Naive B cell (primary cell): Measurements from ENCODE around the gene SMC3. TPM values are rescaled to one million over a fixed set of nuclear protein-coding genes. Genes with fewer than 3 reads are reported as not detected.
A peak's percentile ranks its signal among the peaks of the same experiment; 100 is the strongest.

ENCODE experiments used
- ATAC-seq, 2 donors: fragments of 150-1000 bp; cut with Tn5 transposase; 2 replicates each; pipeline ENCODE4 v1.10.0; 2021; ENCODE audit warnings: low read depth in 2 of 2, mild to moderate bottlenecking in 2 of 2, moderate library complexity in 2 of 2
- DNase-seq: peaks from one replicate; pipeline ENCODE4 v3.0.0; 2022
- H3K27ac Mint-ChIP-seq, 6 donors: one replicate each; pipeline ENCODE4 v1.8.0; 2020 to 2022; ENCODE audit warnings: mild to moderate bottlenecking in 6 of 6, mixed read lengths in 6 of 6, moderate library complexity in 5 of 6, inconsistent platforms in 2 of 6
- H3K27me3 Mint-ChIP-seq, 3 donors: one replicate each; pipeline ENCODE4 v1.8.0; 2021 to 2022; ENCODE audit warnings: mixed read lengths in 3 of 3, mild to moderate bottlenecking in 1 of 3
- H3K36me3 Mint-ChIP-seq, 2 donors: one replicate each; pipeline ENCODE4 v1.8.0; 2020 to 2022; ENCODE audit warnings: mixed read lengths in 2 of 2, inconsistent platforms in 1 of 2, mild to moderate bottlenecking in 1 of 2
- H3K4me1 Mint-ChIP-seq, 3 donors: one replicate each; pipeline ENCODE4 v1.8.0; 2020 to 2022; ENCODE audit warnings: mixed read lengths in 3 of 3, inconsistent platforms in 1 of 3, mild to moderate bottlenecking in 1 of 3, moderate library complexity in 1 of 3
- H3K4me3 Mint-ChIP-seq, 8 donors: one replicate each; pipeline ENCODE4 v1.8.0; 2020 to 2022; ENCODE audit warnings: mild to moderate bottlenecking in 8 of 8, mixed read lengths in 8 of 8, moderate library complexity in 8 of 8, inconsistent platforms in 2 of 8
- H3K9me3 Mint-ChIP-seq, 7 donors: one replicate each; pipeline ENCODE4 v1.8.0; 2020 to 2022; ENCODE audit warnings: mixed read lengths in 7 of 7, mild to moderate bottlenecking in 5 of 7, inconsistent platforms in 2 of 7, moderate library complexity in 1 of 7
- polyA plus RNA-seq, 6 donors: library from polyadenylated mRNA; unstranded; fragments of 300-500 nt; fragmentation: Illumina TruSeq; gene quantifications; one replicate each; pipeline ENCODE4 v1.2.3, GENCODE V29; 2021; ENCODE audit warnings: low read depth in 6 of 6

Gene SMC3
- polyA plus RNA-seq, 6 donors from 2014 or later = 27.4 to 101 (median 85.4) TPM

- ATAC-seq = peak in 1 of 2 donors; percentile 40
- Mint-ChIP-seq H3K27ac (no peak overlapping the region), H3K36me3 (peaks cover 0 to 7% of the 10 kb centered on the region in 2 donors), H3K27me3 (peaks cover 58 to 73% (median 69%) of the 10 kb centered on the region in 3 donors), H3K4me1 (peaks cover 18 to 31% (median 19%) of the 10 kb centered on the region in 3 donors), H3K4me3 (no peak overlapping the region), H3K9me3 (peaks cover 0 to 2% (median 0%) of the 10 kb centered on the region in 7 donors)
- DNase-seq = no peak
These were observed 73.8 kb downstream of the SMC3 start for GRCh38 chr10:110641256-110641655.

- Mint-ChIP-seq H3K4me3 (peak overlapping the region; percentile 78 to 92 (median 88)), H3K27ac (peak overlapping the region in 3 of 6 donors; percentile 1 to 96 (median 31)), H3K27me3 (peaks cover 61 to 65% (median 62%) of the 10 kb centered on the region in 3 donors), H3K36me3 (peaks cover 0 to 7% of the 10 kb centered on the region in 2 donors), H3K4me1 (peaks cover 18 to 31% (median 19%) of the 10 kb centered on the region in 3 donors), H3K9me3 (peaks cover 0 to 2% (median 0%) of the 10 kb centered on the region in 7 donors)
- ATAC-seq = no peak
- no peak for DNase-seq
These were observed 74.9 kb downstream of the SMC3 start for GRCh38 chr10:110642204-110643034.

GRCh38 chr10:110643035-110643652 is 75.6 kb downstream of the SMC3 start:
- peaks cover 0 to 2% (median 0%) of the 10 kb centered on the region in 7 donors for H3K9me3 Mint-ChIP-seq
- peaks cover 18 to 31% (median 19%) of the 10 kb centered on the region in 3 donors for H3K4me1 Mint-ChIP-seq
- no peak for DNase-seq
- H3K4me3 Mint-ChIP-seq = peak overlapping the region; percentile 79 to 91 (median 88)
- peaks cover 57 to 62% (median 59%) of the 10 kb centered on the region in 3 donors for H3K27me3 Mint-ChIP-seq
- H3K27ac Mint-ChIP-seq = peak overlapping the region in 1 of 6 donors; percentile 1
- peaks cover under 1 to 7% of the 10 kb centered on the region in 2 donors for H3K36me3 Mint-ChIP-seq
- ATAC-seq = peak; percentile 20 to 26

- no peak for DNase-seq
- H3K9me3 Mint-ChIP-seq = peaks cover 0 to 2% (median 0%) of the 10 kb centered on the region in 7 donors
- H3K4me1 Mint-ChIP-seq = peaks cover 18 to 31% (median 19%) of the 10 kb centered on the region in 3 donors
- peak within 1 kb of the TSS in 1 of 6 donors; percentile 47 for H3K27ac Mint-ChIP-seq
- peaks cover 4 to 7% of the 10 kb centered on the region in 2 donors for H3K36me3 Mint-ChIP-seq
- peak; percentile 65 to 69 for ATAC-seq
- H3K27me3 Mint-ChIP-seq = peaks cover 60 to 65% (median 61%) of the 10 kb centered on the region in 3 donors
- H3K4me3 Mint-ChIP-seq = peak within 1 kb of the TSS; percentile 79 to 91 (median 88)
These were observed 76.4 kb downstream of the SMC3 start, which contains the start of gene RBM20 for GRCh38 chr10:110643653-110644597. RBM20 (plus strand) TSS chr10:110644336; CDS start chr10:110644455, 119 bp downstream.

GRCh38 chr10:110644598-110645462 is 77.3 kb downstream of the SMC3 start:
- no peak for ATAC-seq
- peak overlapping the region in 1 of 6 donors; percentile 47 for H3K27ac Mint-ChIP-seq
- H3K9me3 Mint-ChIP-seq = peaks cover 0 to 2% (median 0%) of the 10 kb centered on the region in 7 donors
- H3K27me3 Mint-ChIP-seq = peaks cover 62 to 71% (median 63%) of the 10 kb centered on the region in 3 donors
- peaks cover 25 to 38% (median 25%) of the 10 kb centered on the region in 3 donors for H3K4me1 Mint-ChIP-seq
- peaks cover 4 to 7% of the 10 kb centered on the region in 2 donors for H3K36me3 Mint-ChIP-seq
- H3K4me3 Mint-ChIP-seq = peak overlapping the region; percentile 45 to 91 (median 77)
- no peak for DNase-seq

- Mint-ChIP-seq H3K36me3 (peaks cover 4 to 7% of the 10 kb centered on the region in 2 donors), H3K27me3 (peaks cover 45 to 63% (median 49%) of the 10 kb centered on the region in 3 donors), H3K9me3 (peaks cover 0 to 2% (median 0%) of the 10 kb centered on the region in 7 donors), H3K27ac (no peak overlapping the region), H3K4me1 (peaks cover 30 to 45% (median 34%) of the 10 kb centered on the region in 3 donors), H3K4me3 (peak overlapping the region in 3 of 8 donors; percentile 11 to 36 (median 20))
- ATAC-seq (no peak), DNase-seq (no peak)
These were observed 79.1 kb downstream of the SMC3 start for GRCh38 chr10:110646417-110647135.

GRCh38 chr10:110647136-110647430 is 79.6 kb downstream of the SMC3 start:
- Mint-ChIP-seq H3K27ac (no peak overlapping the region), H3K4me3 (no peak overlapping the region), H3K4me1 (peaks cover 30 to 46% (median 39%) of the 10 kb centered on the region in 3 donors), H3K36me3 (peaks cover 4 to 7% of the 10 kb centered on the region in 2 donors), H3K27me3 (peaks cover 40 to 59% (median 43%) of the 10 kb centered on the region in 3 donors), H3K9me3 (peaks cover 0 to 2% (median 0%) of the 10 kb centered on the region in 7 donors)
- DNase-seq (no peak), ATAC-seq (no peak)

- Mint-ChIP-seq H3K36me3 (peaks cover 0 to 4% of the 10 kb centered on the region in 2 donors), H3K27ac (no peak overlapping the region), H3K9me3 (no peaks in the 10 kb centered on the region), H3K4me3 (no peak overlapping the region), H3K27me3 (peaks cover 26 to 50% (median 27%) of the 10 kb centered on the region in 3 donors), H3K4me1 (peaks cover 19 to 31% (median 29%) of the 10 kb centered on the region in 3 donors)
- no peak for ATAC-seq
- DNase-seq = no peak
These were observed 81.3 kb downstream of the SMC3 start for GRCh38 chr10:110648692-110649346.

GRCh38 chr10:110649347-110650264 is 82.1 kb downstream of the SMC3 start:
- DNase-seq (no peak), ATAC-seq (peak; percentile 63 to 72)
- Mint-ChIP-seq H3K27ac (peak overlapping the region in 2 of 6 donors; percentile 22 to 72), H3K9me3 (no peaks in the 10 kb centered on the region), H3K27me3 (peaks cover 24 to 48% (median 25%) of the 10 kb centered on the region in 3 donors), H3K4me3 (no peak overlapping the region), H3K4me1 (peaks cover 19 to 30% (median 29%) of the 10 kb centered on the region in 3 donors), H3K36me3 (peaks cover 0 to 4% of the 10 kb centered on the region in 2 donors)

- DNase-seq (no peak), ATAC-seq (peak; percentile 44 to 53)
- peaks cover 0 to 4% of the 10 kb centered on the region in 2 donors for H3K36me3 Mint-ChIP-seq
- H3K9me3 Mint-ChIP-seq = no peaks in the 10 kb centered on the region
- H3K27ac Mint-ChIP-seq = peak overlapping the region in 2 of 6 donors; percentile 22 to 72
- H3K4me1 Mint-ChIP-seq = peaks cover 15 to 29% (median 23%) of the 10 kb centered on the region in 3 donors
- no peak overlapping the region for H3K4me3 Mint-ChIP-seq
- peaks cover 19 to 42% (median 19%) of the 10 kb centered on the region in 3 donors for H3K27me3 Mint-ChIP-seq
These were observed 82.8 kb downstream of the SMC3 start for GRCh38 chr10:110650265-110650668.
